Caki2 (cell line): ENCODE measurements around the gene PCDHA7. TPM values are rescaled to one million over a fixed set of nuclear protein-coding genes. Genes with fewer than 3 reads are reported as not detected.
A peak's percentile ranks its signal among the peaks of the same experiment; 100 is the strongest.
"Not testable (repeated sequence)": the region's sequence is repeated elsewhere in the genome, so short reads cannot be mapped to it uniquely, and the experiment has no call there.

Experiments used
- DNase-seq: peaks from one replicate; pipeline ENCODE4 v3.0.0-alpha.2; 2015; ENCODE audit warnings: low read depth
- in situ Hi-C: cut with HindIII; loops from 2 replicates; pipeline ENCODE4 v1.10.0; 2016; ENCODE audit warnings: low sequenced_read_pairs, low pct_unique_long_range_greater_than_20kb, mixed read lengths
- total RNA-seq: library from RNA; depleted of rRNA; stranded (reverse); fragments of >200 nt; shearing (Covaris generic); gene quantifications from 2 replicates; pipeline ENCODE4 v1.2.3, GENCODE V29; 2014; ENCODE audit warnings: low replicate concordance

Gene PCDHA7
- total RNA-seq, 1 experiment from 2014 or later, result 0.10 TPM

GRCh38 chr5:140848139-140849102 lies 14.4 kb downstream of the PCDHA7 start, which contains the start of gene PCDHA9:
Gene PCDHA9, plus strand, starts transcription at chr5:140848382. Its CDS starts 114 bp downstream, at chr5:140848496.
- DNase-seq, in situ Hi-C loops: not testable (repeated sequence)

GRCh38 chr5:140849831-140850634 lies 16.0 kb downstream of the PCDHA7 start:
- in situ Hi-C loops, DNase-seq: not testable (repeated sequence)

GRCh38 chr5:140855772-140856674 lies 22.0 kb downstream of the PCDHA7 start, which contains the start of gene PCDHA10:
Gene PCDHA10, plus strand, starts transcription at chr5:140855897. Its CDS starts 152 bp downstream, at chr5:140856049.
- in situ Hi-C loops, result no loop called here
- no peak for DNase-seq

- in situ Hi-C loops, result no loop called here
- no peak for DNase-seq
Observed at GRCh38 chr5:140857177-140857986, 23.3 kb downstream of the PCDHA7 start.

GRCh38 chr5:140857987-140858240 lies 23.8 kb downstream of the PCDHA7 start:
- no peak for DNase-seq
- in situ Hi-C loops, result no loop called here

- in situ Hi-C loops, result no loop called here
- no peak for DNase-seq
Observed at GRCh38 chr5:140862441-140863295, 28.6 kb downstream of the PCDHA7 start.

- in situ Hi-C loops, result no loop called here
- no peak for DNase-seq
Observed at GRCh38 chr5:140868721-140869554, 34.9 kb downstream of the PCDHA7 start, which contains the start of gene PCDHA11. Gene PCDHA11, plus strand, starts transcription at chr5:140868957. Its CDS starts 147 bp downstream, at chr5:140869104.

- in situ Hi-C loops, result no loop called here
- DNase-seq, result no peak
Observed at GRCh38 chr5:140869555-140869886, 35.5 kb downstream of the PCDHA7 start.

- in situ Hi-C loops, result no loop called here
Observed at GRCh38 chr5:140870221-140871201, 36.4 kb downstream of the PCDHA7 start.

GRCh38 chr5:140875085-140876065 lies 41.3 kb downstream of the PCDHA7 start, which contains the start of gene PCDHA12:
Gene PCDHA12, plus strand, starts transcription at chr5:140875308. Its CDS starts 165 bp downstream, at chr5:140875473.
- peak; percentile 6 for DNase-seq
- in situ Hi-C loops, result no loop called here

More at GRCh38 chr5:140870221-140871201, 36.4 kb downstream of the PCDHA7 start:
- DNase-seq, result no peak

GRCh38 chr5:140876541-140877261 lies 42.6 kb downstream of the PCDHA7 start:
- DNase-seq, in situ Hi-C loops: not testable (repeated sequence)

- in situ Hi-C loops, result no loop called here
- no peak for DNase-seq
Observed at GRCh38 chr5:140877262-140877581, 43.2 kb downstream of the PCDHA7 start.
